ENCODE results near the gene SH3BP2. TPM values are rescaled to one million over a fixed set of nuclear protein-coding genes. Genes with fewer than 3 reads are reported as not detected.
A peak's percentile ranks its signal among the peaks of the same experiment; 100 is the strongest.

Gene SH3BP2
- polyA plus RNA-seq, 3 donors, result 19.1 to 478 (median 26.9) TPM

DNA sequence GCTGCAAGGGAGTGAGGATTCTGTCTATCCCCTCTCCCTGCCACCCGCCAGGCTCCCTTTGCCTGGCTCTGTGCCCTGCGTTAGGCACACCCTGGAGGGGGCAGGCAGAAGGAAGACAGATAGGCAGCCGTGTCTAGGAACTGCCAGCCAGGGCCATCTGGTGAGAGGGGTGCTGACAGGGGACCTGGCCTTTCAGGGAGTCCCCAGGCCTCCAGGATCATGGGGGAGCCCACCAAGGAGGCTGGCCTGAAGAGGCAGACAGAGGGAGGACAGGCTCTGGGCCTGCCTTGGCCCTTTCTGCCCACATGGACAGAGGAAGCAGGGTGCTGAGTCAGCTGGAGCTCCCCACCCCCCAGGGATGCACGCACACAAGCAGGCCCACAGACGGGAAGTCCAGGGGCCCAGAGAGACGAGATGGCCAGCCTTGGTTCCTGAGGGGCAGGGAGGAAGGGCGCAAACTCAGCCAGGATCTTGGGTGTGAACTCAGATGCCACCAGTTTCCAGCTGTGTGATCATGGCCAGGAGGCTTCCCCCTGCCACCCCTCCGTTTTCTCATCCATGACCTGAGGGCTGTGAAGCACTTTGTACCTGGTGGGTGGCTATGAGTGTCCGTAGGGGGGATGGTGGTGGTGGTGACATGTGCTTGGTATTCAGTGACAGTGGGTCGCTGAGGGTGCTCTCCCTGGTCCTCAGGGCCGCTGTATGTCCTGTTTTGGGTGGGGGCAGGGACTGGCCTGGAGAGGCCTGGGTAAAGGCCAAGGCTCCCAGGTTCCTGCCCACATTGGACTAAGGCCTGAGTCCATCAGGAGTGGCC is 1.8 kb downstream of the SH3BP2 start:
- intact Hi-C loops (cut with micrococcal nuclease), result loop anchor here (5.0 kb wide), 3 partner anchors 32 to 48 kb away; partner anchors contain the start of genes ADD1 (in 1 of the 2) and TNIP2 (in 1 of the 2)
- DNase-seq, result peak; percentile 92 to 95 (median 93)

DNA sequence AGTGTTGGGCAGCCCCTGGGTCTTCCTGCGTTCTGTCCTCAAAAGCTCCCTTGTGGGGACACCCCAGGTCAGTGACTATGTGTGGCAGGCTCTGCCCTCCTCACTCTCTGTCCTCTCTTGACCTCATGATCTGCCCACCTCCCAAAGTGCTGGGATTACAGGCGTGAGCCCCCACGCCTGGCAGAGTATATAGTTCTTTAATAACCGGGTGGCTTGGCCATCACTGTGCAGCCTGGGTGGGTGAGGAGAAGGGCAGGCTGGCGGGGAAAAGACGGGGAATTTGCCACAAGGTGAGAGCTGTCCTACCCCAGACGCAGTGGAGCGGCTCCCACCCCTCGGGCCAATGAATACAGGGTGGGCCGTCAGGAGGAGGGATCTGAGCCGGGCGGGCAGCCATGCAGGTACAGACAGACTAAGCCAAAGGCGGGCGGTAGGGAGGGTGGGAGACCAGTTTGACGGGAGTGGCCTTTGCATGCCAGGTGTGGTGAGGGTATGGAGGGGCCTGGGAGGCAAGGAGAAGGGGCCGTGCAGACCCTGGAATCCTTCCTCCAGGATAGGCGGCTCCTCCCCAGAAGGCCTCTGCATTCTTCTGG is 2.5 kb downstream of the SH3BP2 start:
- Mint-ChIP-seq H3K27ac (peak overlapping the region; percentile 90 to 97 (median 93)), H3K4me1 (peaks cover 70% of the 10 kb centered on the region), H3K36me3 (peaks cover 28 to 44% of the 10 kb centered on the region in 2 donors), H3K9me3 (no peaks in the 10 kb centered on the region), H3K4me3 (peak overlapping the region; percentile 93 to 95), H3K27me3 (ENCODE audit: low read depth in 3 of 3) (peaks cover 0 to 2% (median 2%) of the 10 kb centered on the region in 3 donors)
- Histone ChIP-seq H3K36me3 (replicated peaks in 1 of 2; ENCODE audit: control insufficient read depth in 1 of 2, insufficient read depth in 2 of 2, low read length in 2 of 2) (peaks cover 17 to 22% of the 10 kb centered on the region in 2 donors), H3K4me1 (ENCODE audit: control insufficient read depth in 1 of 2, insufficient read depth in 2 of 2, low read length in 2 of 2) (peaks cover 84 to 92% of the 10 kb centered on the region in 2 donors), H3K27me3 (ENCODE audit: control insufficient read depth in 2 of 2, insufficient read depth in 2 of 2, low read length in 2 of 2) (no peaks in the 10 kb centered on the region), H3K27ac (ENCODE audit: low read depth in 1 of 2, low read length in 2 of 2) (peak overlapping the region; percentile 96 to 99), H3K9ac (ENCODE audit: insufficient read depth, low read length, poor library complexity, severe bottlenecking) (peak overlapping the region; percentile 96), H3K9me3 (replicated peaks in 1 of 2; ENCODE audit: control insufficient read depth in 1 of 2, insufficient read depth in 1 of 2, low read length in 2 of 2) (no peaks in the 10 kb centered on the region), H2AFZ (ENCODE audit: insufficient read depth, low read depth, low read length, poor library complexity, severe bottlenecking) (no peak overlapping the region), H4K20me1 (ENCODE audit: insufficient read depth, low read length) (peaks cover 74% of the 10 kb centered on the region), H3K4me3 (replicated peaks in 1 of 3; ENCODE audit: low read depth in 2 of 3, low read length in 3 of 3) (peak overlapping the region; percentile 63 to 99 (median 65)), H3K79me2 (ENCODE audit: insufficient read depth, low read length) (peaks cover 75% of the 10 kb centered on the region), H3K4me2 (replicated peaks; ENCODE audit: extremely low read depth, low read length, poor library complexity, severe bottlenecking) (peak overlapping the region; percentile 98)
- WGBS (ENCODE audit: insufficient coverage), result 93% methylated on average over 14 of the region's 17 CpGs
- intact Hi-C loops (cut with micrococcal nuclease), result loop anchor here (5.0 kb wide), 3 partner anchors 33 to 47 kb away; partner anchors contain the start of genes ADD1 (in 1 of the 2) and TNIP2 (in 1 of the 2)
- TF ChIP-seq, protein P1, sequence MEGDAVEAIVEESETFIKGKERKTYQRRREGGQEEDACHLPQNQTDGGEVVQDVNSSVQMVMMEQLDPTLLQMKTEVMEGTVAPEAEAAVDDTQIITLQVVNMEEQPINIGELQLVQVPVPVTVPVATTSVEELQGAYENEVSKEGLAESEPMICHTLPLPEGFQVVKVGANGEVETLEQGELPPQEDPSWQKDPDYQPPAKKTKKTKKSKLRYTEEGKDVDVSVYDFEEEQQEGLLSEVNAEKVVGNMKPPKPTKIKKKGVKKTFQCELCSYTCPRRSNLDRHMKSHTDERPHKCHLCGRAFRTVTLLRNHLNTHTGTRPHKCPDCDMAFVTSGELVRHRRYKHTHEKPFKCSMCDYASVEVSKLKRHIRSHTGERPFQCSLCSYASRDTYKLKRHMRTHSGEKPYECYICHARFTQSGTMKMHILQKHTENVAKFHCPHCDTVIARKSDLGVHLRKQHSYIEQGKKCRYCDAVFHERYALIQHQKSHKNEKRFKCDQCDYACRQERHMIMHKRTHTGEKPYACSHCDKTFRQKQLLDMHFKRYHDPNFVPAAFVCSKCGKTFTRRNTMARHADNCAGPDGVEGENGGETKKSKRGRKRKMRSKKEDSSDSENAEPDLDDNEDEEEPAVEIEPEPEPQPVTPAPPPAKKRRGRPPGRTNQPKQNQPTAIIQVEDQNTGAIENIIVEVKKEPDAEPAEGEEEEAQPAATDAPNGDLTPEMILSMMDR (IDR thresholded peaks at IDR 0.05), result no peak
- peak in 1 of 3 donors; percentile 4 for DNase-seq

More for the DNA sequence above, 1.8 kb downstream of the SH3BP2 start:
- peak overlapping the region; percentile 98 for H3K4me2 ChIP-seq (replicated peaks; ENCODE audit: extremely low read depth, low read length, poor library complexity, severe bottlenecking)
- peaks cover 74% of the 10 kb centered on the region for H3K4me1 Mint-ChIP-seq
- peak overlapping the region; percentile 93 to 95 for H3K4me3 Mint-ChIP-seq
- H4K20me1 ChIP-seq (ENCODE audit: insufficient read depth, low read length), result peaks cover 67% of the 10 kb centered on the region
- peak overlapping the region; percentile 96 to 99 for H3K27ac ChIP-seq (ENCODE audit: low read depth in 1 of 2, low read length in 2 of 2)
- H3K27me3 Mint-ChIP-seq (ENCODE audit: low read depth in 3 of 3), result peaks cover 0 to 2% (median 2%) of the 10 kb centered on the region in 3 donors
- H3K4me1 ChIP-seq (ENCODE audit: control insufficient read depth in 1 of 2, insufficient read depth in 2 of 2, low read length in 2 of 2), result peaks cover 86 to 92% of the 10 kb centered on the region in 2 donors
- H3K4me3 ChIP-seq (replicated peaks in 1 of 3; ENCODE audit: low read depth in 2 of 3, low read length in 3 of 3), result peak overlapping the region; percentile 63 to 99 (median 65)
- peaks cover 68% of the 10 kb centered on the region for H3K79me2 ChIP-seq (ENCODE audit: insufficient read depth, low read length)
- WGBS (ENCODE audit: insufficient coverage), result 26% methylated on average over 8 of the region's 11 CpGs
- peaks cover 17 to 22% of the 10 kb centered on the region in 2 donors for H3K36me3 ChIP-seq (replicated peaks in 1 of 2; ENCODE audit: control insufficient read depth in 1 of 2, insufficient read depth in 2 of 2, low read length in 2 of 2)
- H2AFZ ChIP-seq (ENCODE audit: insufficient read depth, low read depth, low read length, poor library complexity, severe bottlenecking), result no peak overlapping the region
- H3K9ac ChIP-seq (ENCODE audit: insufficient read depth, low read length, poor library complexity, severe bottlenecking), result peak overlapping the region; percentile 96
- TF ChIP-seq, protein P1 (IDR thresholded peaks at IDR 0.05), result no peak
- H3K27ac Mint-ChIP-seq, result peak overlapping the region; percentile 90 to 97 (median 93)
- H3K9me3 ChIP-seq (replicated peaks in 1 of 2; ENCODE audit: control insufficient read depth in 1 of 2, insufficient read depth in 1 of 2, low read length in 2 of 2), result no peaks in the 10 kb centered on the region
- no peaks in the 10 kb centered on the region for H3K9me3 Mint-ChIP-seq
- H3K36me3 Mint-ChIP-seq, result peaks cover 28 to 39% of the 10 kb centered on the region in 2 donors
- H3K27me3 ChIP-seq (ENCODE audit: control insufficient read depth in 2 of 2, insufficient read depth in 2 of 2, low read length in 2 of 2), result no peaks in the 10 kb centered on the region
